HEK293 (cell line): Measurements from ENCODE around the gene UBXN6.
A peak's percentile ranks its signal among the peaks of the same experiment; 100 is the strongest.

Experiments used
- CTCF ChIA-PET: fragments of 350-600 bp; formaldehyde crosslinking; extraction: SDS; loops from one replicate; lab custom pipeline; 2021; ENCODE audit warnings: antibody characterized with exemption; lab: Yijun Ruan, JAX
- POLR2A ChIA-PET: fragments of 300-600 bp; formaldehyde crosslinking; extraction: SDS; loops from one replicate; lab custom pipeline; 2020; ENCODE audit warnings: antibody characterized with exemption, inconsistent platforms; lab: Yijun Ruan, JAX
- H3K27ac ChIP-seq: fragments of 200-500 bp; sonication (Bioruptor generic); 2 replicates; pipeline ENCODE4 v1.5.1; 2014; ENCODE audit warnings: low read depth, low read length, control low read depth, inconsistent platforms; ENCODE audit errors: extremely low read depth
- H3K36me3 ChIP-seq, 2 experiments: fragments of 200-500 bp in 1 of 2; sonication (Bioruptor generic) in 1 of 2; 1 replicate in 1 of 2; 2 replicates in 1 of 2; pipeline ENCODE4 v1.5.1; 2014 to 2017; ENCODE audit warnings: inconsistent platforms in 2 of 2, low read length in 2 of 2; ENCODE audit not compliant: control insufficient read depth in 2 of 2, insufficient read depth in 1 of 2
- H3K4me1 ChIP-seq: fragments of 200-500 bp; sonication (Bioruptor generic); 2 replicates; pipeline ENCODE4 v1.5.1; 2014; ENCODE audit warnings: mild to moderate bottlenecking, low read length, inconsistent platforms; ENCODE audit not compliant: control insufficient read depth, insufficient read depth
- H3K4me3 ChIP-seq: 2 replicates; pipeline ENCODE4 v1.5.1; 2011; ENCODE audit warnings: low read depth, mild to moderate bottlenecking, control low read depth, low read length, moderate library complexity
- H3K9me3 ChIP-seq: fragments of 200-500 bp; sonication (Bioruptor generic); 2 replicates; pipeline ENCODE4 v1.5.1; 2014; ENCODE audit warnings: low read depth, low read length, inconsistent platforms; ENCODE audit not compliant: control insufficient read depth, insufficient read depth
- BCL11B ChIP-seq: fragments of 450-650 bp; formaldehyde crosslinking; IDR thresholded peaks from 2 replicates; pipeline ENCODE4 v1.5.1; 2016; ENCODE audit warnings: low read depth, missing biosample characterization, missing genetic modification characterization
- FEZF1 ChIP-seq: fragments of 450-650 bp; formaldehyde crosslinking; IDR thresholded peaks from 2 replicates; pipeline ENCODE4 v1.5.1; 2016; ENCODE audit warnings: missing biosample characterization, missing genetic modification characterization
- IKZF3 ChIP-seq: fragments of 450-650 bp; IDR thresholded peaks from 2 replicates; pipeline ENCODE4 v1.5.0; 2018; ENCODE audit warnings: missing biosample characterization, mild to moderate bottlenecking, missing genetic modification characterization, moderate library complexity
- KLF1 ChIP-seq: fragments of 450-650 bp; formaldehyde crosslinking; IDR thresholded peaks from 2 replicates; pipeline ENCODE4 v1.5.1; 2016; ENCODE audit warnings: missing biosample characterization, missing genetic modification characterization
- KLF16 ChIP-seq: fragments of 450-650 bp; formaldehyde crosslinking; IDR thresholded peaks from 2 replicates; pipeline ENCODE4 v1.5.1; 2017; ENCODE audit warnings: missing biosample characterization, missing genetic modification characterization
- PBX3 ChIP-seq: sonication (generic); formaldehyde crosslinking; IDR thresholded peaks from 2 replicates; pipeline ENCODE4 v1.8.1; 2022; ENCODE audit warnings: mild to moderate bottlenecking, moderate library complexity, missing genetic modification reagents
- RBAK ChIP-seq: fragments of 450-650 bp; formaldehyde crosslinking; IDR thresholded peaks from 2 replicates; pipeline ENCODE4 v1.5.1; 2016; ENCODE audit warnings: missing biosample characterization, missing genetic modification characterization
- SP2 ChIP-seq: fragments of 450-650 bp; formaldehyde crosslinking; IDR thresholded peaks from 2 replicates; pipeline ENCODE4 v1.5.1; 2016; ENCODE audit warnings: missing biosample characterization, missing genetic modification characterization
- ZBTB17 ChIP-seq: fragments of 450-650 bp; formaldehyde crosslinking; IDR thresholded peaks from 2 replicates; pipeline ENCODE4 v1.5.1; 2016; ENCODE audit warnings: missing biosample characterization, missing genetic modification characterization
- ZBTB20 ChIP-seq: fragments of 450-650 bp; formaldehyde crosslinking; IDR thresholded peaks from 2 replicates; pipeline ENCODE4 v1.5.1; 2016; ENCODE audit warnings: missing biosample characterization, missing genetic modification characterization
- ZBTB48 ChIP-seq: fragments of 450-650 bp; formaldehyde crosslinking; IDR thresholded peaks from 2 replicates; pipeline ENCODE4 v1.5.1; 2016; ENCODE audit warnings: missing biosample characterization, missing genetic modification characterization
- ZNF202 ChIP-seq: fragments of 450-650 bp; formaldehyde crosslinking; IDR thresholded peaks from 2 replicates; pipeline ENCODE4 v1.5.1; 2016; ENCODE audit warnings: missing biosample characterization, missing genetic modification characterization, borderline replicate concordance
- ZNF341 ChIP-seq: fragments of 450-650 bp; formaldehyde crosslinking; IDR thresholded peaks from 2 replicates; pipeline ENCODE4; 2016; ENCODE audit warnings: low read depth, missing biosample characterization, missing genetic modification characterization
- ZNF362 ChIP-seq: fragments of 450-650 bp; formaldehyde crosslinking; IDR thresholded peaks from 2 replicates; pipeline ENCODE4 v1.5.1; 2016; ENCODE audit warnings: missing biosample characterization, missing genetic modification characterization
- ZNF433 ChIP-seq: fragments of 450-650 bp; formaldehyde crosslinking; IDR thresholded peaks from 2 replicates; pipeline ENCODE4 v1.5.1; 2016; ENCODE audit warnings: missing biosample characterization, missing genetic modification characterization, low read depth
- ZNF514 ChIP-seq: fragments of 450-650 bp; formaldehyde crosslinking; IDR thresholded peaks from 2 replicates; pipeline ENCODE4 v1.5.1; 2016; ENCODE audit warnings: missing biosample characterization, missing genetic modification characterization
- ZNF529 ChIP-seq: fragments of 450-650 bp; formaldehyde crosslinking; IDR thresholded peaks from 2 replicates; pipeline ENCODE4 v1.5.1; 2017; ENCODE audit warnings: missing genetic modification characterization, missing biosample characterization; ENCODE audit not compliant: insufficient replicate concordance
- TF ChIP-seq, protein P1 (sequence below): fragments of 450-650 bp; formaldehyde crosslinking; IDR thresholded peaks from 2 replicates; pipeline ENCODE4 v1.5.1; 2016; ENCODE audit warnings: missing biosample characterization, missing genetic modification characterization
- TF ChIP-seq, protein P2 (sequence below): fragments of 450-650 bp; formaldehyde crosslinking; IDR thresholded peaks from 2 replicates; pipeline ENCODE4 v1.5.1; 2016; ENCODE audit warnings: missing biosample characterization, missing genetic modification characterization, low read depth
- TF ChIP-seq, protein P3 (sequence below): fragments of 450-650 bp; formaldehyde crosslinking; IDR thresholded peaks from 2 replicates; pipeline ENCODE4 v1.5.1; 2016; ENCODE audit warnings: missing biosample characterization, missing genetic modification characterization
- TF ChIP-seq, protein P4 (sequence below): fragments of 450-650 bp; formaldehyde crosslinking; IDR thresholded peaks from 2 replicates; pipeline ENCODE4 v1.5.1; 2016; ENCODE audit warnings: missing biosample characterization, missing genetic modification characterization
- TF ChIP-seq, protein P5 (sequence below): IDR thresholded peaks from 2 replicates; pipeline ENCODE4 v1.6.1; 2011; ENCODE audit warnings: mild to moderate bottlenecking, low read depth, low read length, borderline replicate concordance

The UBXN6 gene

GRCh38 chr19:4477034-4477801 lies 19.6 kb upstream of the UBXN6 start:
- Histone ChIP-seq H3K4me3 (no peak overlapping the region), H3K9me3 (no peaks in the 10 kb centered on the region), H3K36me3 (peaks cover 22 to 56% of the 10 kb centered on the region in 2 experiments), H3K27ac (peak overlapping the region; percentile 28; the same call in 1 of the 2 replicates)
- CTCF ChIA-PET: interaction anchor here (0.6 kb wide), 1 partner anchor 47 kb away, joined by 3 read pairs; no protein-coding TSS in a partner anchor
- POLR2A ChIA-PET: interaction anchor here (1.5 kb wide), 1 partner anchor 22 kb away, joined by 3 read pairs; no protein-coding TSS in a partner anchor
- TF ChIP-seq, protein P1, sequence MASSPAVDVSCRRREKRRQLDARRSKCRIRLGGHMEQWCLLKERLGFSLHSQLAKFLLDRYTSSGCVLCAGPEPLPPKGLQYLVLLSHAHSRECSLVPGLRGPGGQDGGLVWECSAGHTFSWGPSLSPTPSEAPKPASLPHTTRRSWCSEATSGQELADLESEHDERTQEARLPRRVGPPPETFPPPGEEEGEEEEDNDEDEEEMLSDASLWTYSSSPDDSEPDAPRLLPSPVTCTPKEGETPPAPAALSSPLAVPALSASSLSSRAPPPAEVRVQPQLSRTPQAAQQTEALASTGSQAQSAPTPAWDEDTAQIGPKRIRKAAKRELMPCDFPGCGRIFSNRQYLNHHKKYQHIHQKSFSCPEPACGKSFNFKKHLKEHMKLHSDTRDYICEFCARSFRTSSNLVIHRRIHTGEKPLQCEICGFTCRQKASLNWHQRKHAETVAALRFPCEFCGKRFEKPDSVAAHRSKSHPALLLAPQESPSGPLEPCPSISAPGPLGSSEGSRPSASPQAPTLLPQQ (tag by site-specific recombination): 0 out of 2 replicates have a peak, but pooled peaks have one; percentile 26
- no peak for TF ChIP-seq ZNF529
- TF ChIP-seq, all 188 proteins: peak for 1
- peaks cover 3% of the 10 kb centered on the region; the same call in 1 of the 2 replicates for H3K4me1 ChIP-seq

GRCh38 chr19:4474514-4475022 lies 17.0 kb upstream of the UBXN6 start:
- Histone ChIP-seq H3K4me3 (peak overlapping the region; percentile 85), H3K27ac (peak overlapping the region; percentile 73), H3K36me3 (peaks cover 20 to 43% of the 10 kb centered on the region in 2 experiments), H3K4me1 (peaks cover 3% of the 10 kb centered on the region; the same call in 1 of the 2 replicates), H3K9me3 (no peaks in the 10 kb centered on the region)
- ChIA-PET POLR2A (interaction anchor here (1.0 to 1.1 kb wide), 2 partner anchors 20 to 84 kb away, joined by 3 read pairs; no protein-coding TSS in a partner anchor), CTCF (interaction anchor here (0.5 to 0.6 kb wide), 2 partner anchors 30 to 241 kb away, joined by 3 read pairs; no protein-coding TSS in a partner anchor)
- TF ChIP-seq, protein P2, sequence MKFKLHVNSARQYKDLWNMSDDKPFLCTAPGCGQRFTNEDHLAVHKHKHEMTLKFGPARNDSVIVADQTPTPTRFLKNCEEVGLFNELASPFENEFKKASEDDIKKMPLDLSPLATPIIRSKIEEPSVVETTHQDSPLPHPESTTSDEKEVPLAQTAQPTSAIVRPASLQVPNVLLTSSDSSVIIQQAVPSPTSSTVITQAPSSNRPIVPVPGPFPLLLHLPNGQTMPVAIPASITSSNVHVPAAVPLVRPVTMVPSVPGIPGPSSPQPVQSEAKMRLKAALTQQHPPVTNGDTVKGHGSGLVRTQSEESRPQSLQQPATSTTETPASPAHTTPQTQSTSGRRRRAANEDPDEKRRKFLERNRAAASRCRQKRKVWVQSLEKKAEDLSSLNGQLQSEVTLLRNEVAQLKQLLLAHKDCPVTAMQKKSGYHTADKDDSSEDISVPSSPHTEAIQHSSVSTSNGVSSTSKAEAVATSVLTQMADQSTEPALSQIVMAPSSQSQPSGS (tag by site-specific recombination): no peak
- no peak for TF ChIP-seq ZNF202 (tag by site-specific recombination)
- TF ChIP-seq, protein P3, sequence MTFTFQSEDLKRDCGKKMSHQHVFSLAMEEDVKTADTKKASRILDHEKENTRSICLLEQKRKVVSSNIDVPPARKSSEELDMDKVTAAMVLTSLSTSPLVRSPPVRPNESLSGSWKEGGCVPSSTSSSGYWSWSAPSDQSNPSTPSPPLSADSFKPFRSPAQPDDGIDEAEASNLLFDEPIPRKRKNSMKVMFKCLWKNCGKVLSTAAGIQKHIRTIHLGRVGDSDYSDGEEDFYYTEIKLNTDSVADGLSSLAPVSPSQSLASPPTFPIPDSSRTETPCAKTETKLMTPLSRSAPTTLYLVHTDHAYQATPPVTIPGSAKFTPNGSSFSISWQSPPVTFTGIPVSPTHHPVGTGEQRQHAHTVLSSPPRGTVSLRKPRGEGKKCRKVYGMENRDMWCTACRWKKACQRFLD (tag by site-specific recombination): no peak
- TF ChIP-seq KLF16: no peak
- peak; percentile 92 for TF ChIP-seq SP2 (tag by site-specific recombination)
- TF ChIP-seq, protein P1 (tag by site-specific recombination): no peak
- TF ChIP-seq ZBTB17 (tag by site-specific recombination): peak; percentile 85
- no peak for TF ChIP-seq ZNF514 (tag by site-specific recombination)
- no peak for TF ChIP-seq FEZF1 (tag by site-specific recombination)
- TF ChIP-seq, protein P4, sequence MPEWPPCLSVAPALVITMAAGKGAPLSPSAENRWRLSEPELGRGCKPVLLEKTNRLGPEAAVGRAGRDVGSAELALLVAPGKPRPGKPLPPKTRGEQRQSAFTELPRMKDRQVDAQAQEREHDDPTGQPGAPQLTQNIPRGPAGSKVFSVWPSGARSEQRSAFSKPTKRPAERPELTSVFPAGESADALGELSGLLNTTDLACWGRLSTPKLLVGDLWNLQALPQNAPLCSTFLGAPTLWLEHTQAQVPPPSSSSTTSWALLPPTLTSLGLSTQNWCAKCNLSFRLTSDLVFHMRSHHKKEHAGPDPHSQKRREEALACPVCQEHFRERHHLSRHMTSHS: no peak
- peak; percentile 96 for TF ChIP-seq ZNF341 (tag by site-specific recombination)
- no peak for TF ChIP-seq ZNF362
- TF ChIP-seq BCL11B (tag by site-specific recombination): no peak
- no peak for TF ChIP-seq ZNF433 (tag by site-specific recombination)
- TF ChIP-seq ZBTB20 (tag by site-specific recombination): peak; percentile 32; the same call in 1 of the 2 replicates
- TF ChIP-seq, protein P5, sequence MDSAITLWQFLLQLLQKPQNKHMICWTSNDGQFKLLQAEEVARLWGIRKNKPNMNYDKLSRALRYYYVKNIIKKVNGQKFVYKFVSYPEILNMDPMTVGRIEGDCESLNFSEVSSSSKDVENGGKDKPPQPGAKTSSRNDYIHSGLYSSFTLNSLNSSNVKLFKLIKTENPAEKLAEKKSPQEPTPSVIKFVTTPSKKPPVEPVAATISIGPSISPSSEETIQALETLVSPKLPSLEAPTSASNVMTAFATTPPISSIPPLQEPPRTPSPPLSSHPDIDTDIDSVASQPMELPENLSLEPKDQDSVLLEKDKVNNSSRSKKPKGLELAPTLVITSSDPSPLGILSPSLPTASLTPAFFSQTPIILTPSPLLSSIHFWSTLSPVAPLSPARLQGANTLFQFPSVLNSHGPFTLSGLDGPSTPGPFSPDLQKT: no peak
- TF ChIP-seq RBAK (tag by site-specific recombination): no peak
- TF ChIP-seq KLF1 (tag by site-specific recombination): no peak
- TF ChIP-seq IKZF3 (tag by site-specific recombination): peak; percentile 86
- TF ChIP-seq ZBTB48 (tag by site-specific recombination): peak; percentile 65
- TF ChIP-seq PBX3 (CRISPR knock-in tag): peak; percentile 91
